ENCODE data around the gene TEX35. TPM values are rescaled to one million over a fixed set of nuclear protein-coding genes. Genes with fewer than 3 reads are reported as not detected.

Gene TEX35
- total and polyA plus RNA-seq, 4 donors, result not detected

- 82 to 85% methylated on average over 9 of the region's 9 CpGs for WGBS, 2 donors
- ATAC-seq (ENCODE audit: insufficient read depth, low FRiP score) (no peak), DNase-seq (no peak)
- Histone ChIP-seq H3K9ac (ENCODE audit: insufficient read depth in 1 of 2, low read length in 2 of 2) (no peak overlapping the region), H3K27me3 (ENCODE audit: control insufficient read depth in 3 of 3, insufficient read depth in 3 of 3, low read length in 2 of 3) (no peaks in the 10 kb centered on the region), H3K4me1 (ENCODE audit: control insufficient read depth in 5 of 5, insufficient read depth in 5 of 5, low read length in 5 of 5) (peaks cover 0 to 18% (median 2%) of the 10 kb centered on the region in 5 donors), H3K9me3 (ENCODE audit: control insufficient read depth in 4 of 4, insufficient read depth in 3 of 4, low read length in 3 of 4) (no peaks in the 10 kb centered on the region), H3K27ac (ENCODE audit: low read depth in 1 of 2, low read length in 1 of 2) (no peak overlapping the region), H3K4me3 (no peak overlapping the region), H3K36me3 (ENCODE audit: control insufficient read depth in 4 of 4, insufficient read depth in 4 of 4, low read length in 4 of 4) (no peaks in the 10 kb centered on the region)
- no peak for TF ChIP-seq CTCF (IDR thresholded peaks at IDR 0.05; ENCODE audit: control extremely low read depth, extremely low read depth)
Measured at GRCh38 chr1:178538192-178538916, 25.4 kb downstream of the TEX35 start.

- no peak overlapping the region for H3K27ac ChIP-seq (ENCODE audit: low read depth in 1 of 2, low read length in 1 of 2)
- no peak for DNase-seq
- no peak overlapping the region for H3K9ac ChIP-seq (ENCODE audit: insufficient read depth in 1 of 2, low read length in 2 of 2)
- ATAC-seq (ENCODE audit: insufficient read depth, low FRiP score), result no peak
- no peak for TF ChIP-seq CTCF (IDR thresholded peaks at IDR 0.05; ENCODE audit: control extremely low read depth, extremely low read depth)
- no peak overlapping the region for H3K4me3 ChIP-seq
- no peaks in the 10 kb centered on the region for H3K9me3 ChIP-seq (ENCODE audit: control insufficient read depth in 4 of 4, insufficient read depth in 3 of 4, low read length in 3 of 4)
- 83 to 91% methylated on average over 7 of the region's 7 CpGs for WGBS, 2 donors
- H3K4me1 ChIP-seq (ENCODE audit: control insufficient read depth in 5 of 5, insufficient read depth in 5 of 5, low read length in 5 of 5), result peaks cover 0 to 20% (median 2%) of the 10 kb centered on the region in 5 donors
- no peaks in the 10 kb centered on the region for H3K27me3 ChIP-seq (ENCODE audit: control insufficient read depth in 3 of 3, insufficient read depth in 3 of 3, low read length in 2 of 3)
- no peaks in the 10 kb centered on the region for H3K36me3 ChIP-seq (ENCODE audit: control insufficient read depth in 4 of 4, insufficient read depth in 4 of 4, low read length in 4 of 4)
Measured at GRCh38 chr1:178539291-178539690, 26.4 kb downstream of the TEX35 start.

- no peaks in the 10 kb centered on the region for H3K9me3 ChIP-seq (ENCODE audit: control insufficient read depth in 4 of 4, insufficient read depth in 3 of 4, low read length in 3 of 4)
- WGBS, 2 donors, result 85 to 88% methylated on average over 6 of the region's 6 CpGs
- ATAC-seq (ENCODE audit: insufficient read depth, low FRiP score) (no peak), DNase-seq (no peak)
- TF ChIP-seq CTCF (IDR thresholded peaks at IDR 0.05; ENCODE audit: control extremely low read depth, extremely low read depth), result no peak
- H3K9ac ChIP-seq (ENCODE audit: insufficient read depth in 1 of 2, low read length in 2 of 2), result no peak overlapping the region
- peaks cover 0 to 20% (median 2%) of the 10 kb centered on the region in 5 donors for H3K4me1 ChIP-seq (ENCODE audit: control insufficient read depth in 5 of 5, insufficient read depth in 5 of 5, low read length in 5 of 5)
- H3K27ac ChIP-seq (ENCODE audit: low read depth in 1 of 2, low read length in 1 of 2), result no peak overlapping the region
- no peak overlapping the region for H3K4me3 ChIP-seq
- H3K36me3 ChIP-seq (ENCODE audit: control insufficient read depth in 4 of 4, insufficient read depth in 4 of 4, low read length in 4 of 4), result no peaks in the 10 kb centered on the region
- no peaks in the 10 kb centered on the region for H3K27me3 ChIP-seq (ENCODE audit: control insufficient read depth in 3 of 3, insufficient read depth in 3 of 3, low read length in 2 of 3)
Measured at GRCh38 chr1:178540204-178540603, 27.3 kb downstream of the TEX35 start.

Measured in lung (tissue), 12 donors.